Measurements from ENCODE around the gene NLRP6.
"Not testable (repeated sequence)": the region's sequence is repeated elsewhere in the genome, so short reads cannot be mapped to it uniquely, and the experiment has no call there.

The NLRP6 gene

DNA sequence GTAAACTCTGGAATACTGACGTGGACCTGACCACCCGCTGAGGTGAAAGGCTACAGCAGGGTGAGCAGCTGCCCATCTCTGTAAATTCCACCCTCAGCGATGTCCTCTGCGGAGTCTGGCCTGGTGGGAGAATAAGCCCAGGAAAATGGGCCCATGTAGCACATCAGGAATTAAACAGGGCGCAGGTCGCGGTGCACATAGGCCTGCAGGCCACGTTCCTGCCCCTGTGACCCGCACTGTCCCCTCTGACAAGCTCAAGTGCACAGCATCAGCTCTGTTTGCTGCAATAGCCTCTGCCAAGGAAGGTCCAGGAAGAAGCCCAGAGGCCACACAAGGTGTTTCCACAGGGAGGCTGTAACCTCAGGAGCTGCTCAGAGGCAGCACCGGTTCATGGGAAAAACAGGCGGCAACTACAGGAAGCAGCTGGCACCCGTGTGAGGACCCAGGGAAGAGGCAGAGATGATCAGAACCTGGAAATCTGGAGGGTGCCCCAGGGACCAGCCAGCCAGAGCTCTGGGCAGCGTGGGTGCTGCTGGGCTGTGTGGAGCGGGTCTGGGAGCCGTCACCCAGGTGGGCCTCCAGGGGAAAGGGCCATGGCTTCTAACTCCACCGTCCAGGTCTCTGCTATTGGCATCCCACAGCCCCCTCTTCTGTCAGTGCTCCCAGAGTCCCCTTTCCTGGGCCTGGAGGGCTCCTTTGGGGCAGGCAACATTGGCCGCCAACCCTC, 28.6 kb downstream of the NLRP6 start:
- DNase-seq (ENCODE audit: low read depth in 1 of 2, low spot score in 1 of 2) = no peak

DNA sequence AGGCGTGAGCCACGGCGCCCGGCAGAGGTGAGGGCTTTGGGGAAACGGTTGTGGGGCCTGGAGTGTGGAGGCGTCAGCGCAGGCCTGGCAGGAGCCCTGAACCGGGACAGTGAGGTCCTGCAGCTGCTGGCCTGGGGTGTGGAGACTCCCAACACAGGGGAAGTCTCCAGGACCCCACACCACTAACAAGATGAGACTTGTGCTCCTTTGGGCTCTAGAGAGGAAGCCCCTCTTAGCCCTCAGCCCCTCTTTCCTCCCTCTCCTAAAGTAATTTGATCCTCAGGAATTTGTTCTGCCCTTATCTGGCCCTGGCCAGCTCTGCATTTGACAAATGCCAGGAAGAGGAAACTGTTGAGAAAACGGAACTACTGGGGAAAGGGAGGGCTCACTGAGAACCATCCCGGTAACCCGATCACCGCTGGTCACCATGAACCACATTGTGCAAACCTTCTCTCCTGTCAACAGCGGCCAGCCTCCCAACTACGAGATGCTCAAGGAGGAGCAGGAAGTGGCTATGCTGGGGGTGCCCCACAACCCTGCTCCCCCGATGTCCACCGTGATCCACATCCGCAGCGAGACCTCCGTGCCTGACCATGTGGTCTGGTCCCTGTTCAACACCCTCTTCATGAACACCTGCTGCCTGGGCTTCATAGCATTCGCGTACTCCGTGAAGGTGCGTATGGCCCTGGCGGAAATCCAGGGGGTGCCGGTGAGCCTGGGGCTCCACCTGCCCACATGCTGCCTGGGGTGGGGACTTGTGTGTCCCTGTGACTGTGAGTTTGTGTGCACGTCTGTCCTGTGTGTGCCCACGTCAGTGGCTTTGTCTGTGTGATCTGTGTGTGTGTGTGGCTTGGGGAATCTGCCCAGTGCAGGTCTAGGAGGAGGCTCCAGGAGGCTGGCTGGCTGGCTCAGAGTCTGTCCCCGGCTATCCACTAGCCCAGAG, 29.8 kb downstream of the NLRP6 start, which contains the start of gene IFITM2:
IFITM2 (plus strand) TSS at position 51 of the 943 bp plus-strand sequence; CDS start at position 428, 377 bp downstream.
- not testable (repeated sequence) for DNase-seq (ENCODE audit: low read depth in 1 of 2, low spot score in 1 of 2)

DNA sequence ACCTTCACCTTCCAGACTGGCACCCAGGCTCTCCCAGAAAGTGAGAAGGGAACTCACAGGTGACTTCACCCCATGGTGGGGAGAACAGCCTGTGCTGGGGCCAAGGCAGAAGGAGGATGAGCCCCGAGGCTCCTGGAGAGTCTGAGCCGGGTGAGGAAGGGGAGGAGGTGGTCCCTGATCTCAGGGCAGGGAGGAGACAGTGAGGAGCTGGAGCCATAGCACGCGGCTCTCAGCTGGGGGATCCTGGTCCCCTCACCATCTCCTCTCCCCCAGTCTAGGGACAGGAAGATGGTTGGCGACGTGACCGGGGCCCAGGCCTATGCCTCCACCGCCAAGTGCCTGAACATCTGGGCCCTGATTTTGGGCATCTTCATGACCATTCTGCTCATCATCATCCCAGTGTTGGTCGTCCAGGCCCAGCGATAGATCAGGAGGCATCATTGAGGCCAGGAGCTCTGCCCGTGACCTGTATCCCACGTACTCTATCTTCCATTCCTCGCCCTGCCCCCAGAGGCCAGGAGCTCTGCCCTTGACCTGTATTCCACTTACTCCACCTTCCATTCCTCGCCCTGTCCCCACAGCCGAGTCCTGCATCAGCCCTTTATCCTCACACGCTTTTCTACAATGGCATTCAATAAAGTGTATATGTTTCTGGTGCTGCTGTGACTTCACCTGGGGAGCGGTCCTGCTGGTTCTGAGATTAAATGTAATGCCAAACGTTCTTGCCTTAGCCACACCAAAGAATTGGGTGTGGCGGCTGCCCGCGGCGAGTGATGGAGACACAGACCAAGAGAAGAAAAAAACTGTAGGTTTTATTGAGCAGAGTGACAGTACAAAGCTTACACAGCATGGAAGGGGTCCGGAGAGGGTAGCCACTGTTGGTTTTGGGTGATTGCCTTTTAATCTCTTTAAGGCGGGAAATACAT, 30.8 kb downstream of the NLRP6 start:
- not testable (repeated sequence) for DNase-seq (ENCODE audit: low read depth in 1 of 2, low spot score in 1 of 2)

DNA sequence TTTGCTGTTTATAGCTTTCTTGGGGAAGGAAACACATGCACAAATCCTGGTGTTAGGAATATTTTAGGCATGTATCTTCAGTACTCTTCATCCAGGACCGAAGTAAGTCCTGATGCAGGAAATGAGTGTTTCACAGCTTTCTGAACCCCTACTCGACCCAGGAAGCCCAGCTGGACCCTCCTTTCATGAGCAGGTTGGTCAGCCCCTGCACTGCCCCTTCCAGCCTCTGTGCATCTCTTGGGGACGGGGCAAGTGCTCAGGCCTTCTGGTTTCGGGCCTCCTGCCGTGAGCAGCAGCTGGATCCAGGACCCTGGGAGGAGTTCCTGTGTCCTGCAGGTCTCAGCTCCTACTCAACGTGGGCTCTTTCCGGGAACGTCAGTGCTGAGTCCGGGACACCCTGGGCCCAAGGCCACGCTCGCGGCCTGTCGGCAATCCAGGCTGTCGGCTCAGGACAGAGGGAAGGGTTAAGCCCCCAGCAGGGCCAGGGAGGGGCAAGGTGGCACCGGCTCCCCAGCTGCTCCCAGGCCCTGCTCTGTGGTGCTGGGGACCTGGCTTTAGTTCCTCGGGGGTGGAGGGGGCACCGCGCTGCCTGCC, 31.9 kb downstream of the NLRP6 start:
- not testable (repeated sequence) for DNase-seq (ENCODE audit: low read depth in 1 of 2, low spot score in 1 of 2)

DNA sequence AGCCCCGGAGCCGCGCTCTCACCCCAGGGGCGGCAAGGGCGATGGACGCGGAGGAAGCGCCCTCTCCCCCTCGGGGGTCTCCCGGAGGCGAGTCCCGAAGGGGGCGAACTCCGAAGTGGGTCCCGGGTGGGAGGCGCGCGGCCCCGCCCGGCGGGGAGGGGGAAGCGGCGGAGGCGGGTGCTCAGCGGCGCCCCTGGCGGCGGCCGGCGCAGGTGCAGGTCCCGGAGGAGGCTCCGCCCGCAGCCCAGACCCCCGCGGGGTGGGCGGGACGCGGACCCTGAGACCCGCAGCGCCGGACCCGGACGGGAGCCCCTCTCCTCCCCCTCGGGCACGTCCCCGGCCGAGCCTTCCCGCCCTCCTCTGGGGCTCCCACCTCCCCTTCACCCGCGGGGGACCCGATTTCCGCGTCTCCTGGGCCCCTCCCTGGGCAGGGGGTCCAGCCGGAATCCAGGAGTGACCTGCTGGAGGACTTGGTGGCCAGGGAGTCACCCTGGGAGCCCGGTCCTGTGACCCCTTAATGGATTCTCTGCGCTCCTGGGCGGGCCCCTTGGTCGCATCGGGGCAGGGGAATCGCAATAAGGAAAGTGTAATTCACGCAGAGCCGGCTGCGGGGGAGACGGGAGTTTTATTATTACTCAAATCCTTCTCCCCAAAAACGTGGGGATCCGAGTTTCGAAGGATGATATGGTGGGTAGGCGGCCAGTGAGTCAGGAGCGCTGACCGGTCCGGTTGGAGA, 33.0 kb downstream of the NLRP6 start:
- DNase-seq (ENCODE audit: low read depth in 1 of 2, low spot score in 1 of 2) = not testable (repeated sequence)

DNA sequence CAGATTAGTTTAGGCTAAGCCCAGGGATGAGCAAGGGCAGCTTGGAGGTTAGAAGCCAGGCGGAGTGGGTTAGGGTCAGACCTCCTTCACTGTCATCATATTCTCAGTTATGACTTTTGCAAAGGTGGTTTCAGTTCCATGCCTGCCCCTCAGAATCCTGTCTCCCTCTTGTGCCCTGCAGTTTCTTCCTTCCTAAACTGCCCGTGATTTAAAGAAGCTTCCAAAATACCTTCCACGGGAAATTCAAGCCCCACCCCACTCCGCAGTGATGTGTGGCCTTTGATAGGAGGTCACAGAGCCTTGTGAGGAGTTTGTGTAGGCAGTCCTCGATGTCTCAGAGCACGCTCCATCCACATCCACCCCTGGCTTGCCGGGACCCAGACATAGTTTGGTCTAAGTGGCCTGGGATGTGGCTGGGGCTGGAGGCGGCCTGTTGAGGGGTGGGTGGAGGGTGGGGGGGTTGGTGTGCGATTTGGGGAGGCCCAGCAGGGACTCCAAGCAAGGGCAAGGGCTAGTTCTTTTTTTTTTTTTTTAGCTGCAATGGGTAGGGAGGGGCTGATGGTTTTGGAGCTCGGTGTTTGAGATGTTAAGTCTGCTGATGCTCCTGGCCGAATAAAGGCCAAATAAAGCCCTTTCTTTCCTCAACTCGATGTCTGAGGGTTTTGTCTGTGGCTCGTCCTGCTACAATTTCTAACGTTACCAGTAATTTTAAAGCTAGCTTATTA, 34.0 kb downstream of the NLRP6 start:
- DNase-seq (ENCODE audit: low read depth in 1 of 2, low spot score in 1 of 2) = no peak

DNA sequence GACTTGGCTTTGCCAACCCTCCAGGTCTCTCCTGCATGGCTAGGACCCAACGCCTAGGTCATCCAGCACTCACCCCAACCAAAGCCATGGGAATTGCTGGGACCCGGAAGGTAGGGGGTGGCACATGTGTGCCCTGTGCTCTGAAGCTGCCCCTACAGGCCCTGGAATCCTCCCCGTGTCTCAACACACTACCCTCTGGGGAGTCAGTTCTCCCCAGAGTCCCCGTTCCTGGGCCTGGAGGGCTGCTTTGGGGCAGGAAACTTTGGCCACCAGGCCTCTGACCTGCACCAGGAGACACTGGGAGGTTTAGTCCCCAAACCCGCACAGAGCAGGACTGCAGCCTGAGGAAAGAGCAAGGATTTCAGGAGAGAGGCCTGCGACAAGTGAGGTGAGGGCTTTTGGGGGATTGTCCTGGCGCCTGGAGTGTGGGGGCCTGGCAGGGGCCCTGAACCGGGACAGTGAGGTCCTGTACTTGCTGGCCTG, 35.1 kb downstream of the NLRP6 start:
- DNase-seq (ENCODE audit: low read depth in 1 of 2, low spot score in 1 of 2) = no peak

DNA sequence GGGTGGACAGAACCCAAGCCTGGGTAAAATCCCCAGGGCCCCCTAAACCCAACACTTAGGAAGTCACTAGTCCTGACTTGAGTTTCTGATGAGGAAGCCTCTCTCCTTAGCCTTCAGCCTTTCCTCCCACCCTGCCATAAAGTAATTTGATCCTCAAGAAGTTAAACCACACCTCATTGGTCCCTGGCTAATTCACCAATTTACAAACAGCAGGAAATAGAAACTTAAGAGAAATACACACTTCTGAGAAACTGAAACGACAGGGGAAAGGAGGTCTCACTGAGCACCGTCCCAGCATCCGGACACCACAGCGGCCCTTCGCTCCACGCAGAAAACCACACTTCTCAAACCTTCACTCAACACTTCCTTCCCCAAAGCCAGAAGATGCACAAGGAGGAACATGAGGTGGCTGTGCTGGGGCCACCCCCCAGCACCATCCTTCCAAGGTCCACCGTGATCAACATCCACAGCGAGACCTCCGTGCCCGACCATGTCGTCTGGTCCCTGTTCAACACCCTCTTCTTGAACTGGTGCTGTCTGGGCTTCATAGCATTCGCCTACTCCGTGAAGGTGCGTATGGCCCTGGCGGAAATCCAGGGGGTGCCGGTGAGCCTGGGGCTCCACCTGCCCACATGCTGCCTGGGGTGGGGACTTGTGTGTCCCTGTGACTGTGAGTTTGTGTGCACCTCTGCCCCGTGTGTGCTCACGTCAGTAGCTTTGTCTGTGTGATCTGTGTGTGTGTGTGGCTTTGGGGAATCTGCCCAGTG, 35.8 kb downstream of the NLRP6 start, which contains the start of gene IFITM1:
IFITM1 (plus strand) TSS at position 254 of the 767 bp plus-strand sequence; CDS start at position 385, 131 bp downstream.
- DNase-seq (ENCODE audit: low read depth in 1 of 2, low spot score in 1 of 2) = no peak

DNA sequence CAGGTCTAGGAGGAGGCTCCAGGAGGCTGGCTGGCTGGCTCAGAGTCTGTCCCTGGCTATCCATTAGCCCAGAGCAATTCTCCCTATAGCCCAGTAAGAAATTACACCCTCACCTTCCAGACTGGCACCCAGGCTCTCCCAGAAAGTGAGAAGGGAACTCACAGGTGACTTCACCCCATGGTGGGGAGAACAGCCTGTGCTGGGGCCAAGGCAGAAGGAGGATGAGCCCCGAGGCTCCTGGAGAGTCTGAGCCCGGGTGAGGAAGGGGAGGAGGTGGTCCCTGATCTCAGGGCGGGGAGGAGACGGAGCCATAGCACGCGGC, 36.3 kb downstream of the NLRP6 start:
- DNase-seq (ENCODE audit: low read depth in 1 of 2, low spot score in 1 of 2) = not testable (repeated sequence)

DNA sequence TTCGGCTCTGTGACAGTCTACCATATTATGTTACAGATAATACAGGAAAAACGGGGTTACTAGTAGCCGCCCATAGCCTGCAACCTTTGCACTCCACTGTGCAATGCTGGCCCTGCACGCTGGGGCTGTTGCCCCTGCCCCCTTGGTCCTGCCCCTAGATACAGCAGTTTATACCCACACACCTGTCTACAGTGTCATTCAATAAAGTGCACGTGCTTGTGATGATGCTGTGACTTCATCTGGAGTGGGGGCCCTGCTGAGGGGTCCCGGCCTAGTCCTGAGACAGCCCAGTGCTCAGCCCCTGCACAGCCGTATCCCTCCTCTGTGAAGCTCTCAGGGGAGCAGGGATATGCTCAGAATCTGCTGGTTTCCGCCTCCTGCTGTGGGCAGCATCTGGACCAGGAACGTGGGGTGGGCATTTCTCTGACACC, 36.9 kb downstream of the NLRP6 start:
- no peak for DNase-seq (ENCODE audit: low read depth in 1 of 2, low spot score in 1 of 2)

DNA sequence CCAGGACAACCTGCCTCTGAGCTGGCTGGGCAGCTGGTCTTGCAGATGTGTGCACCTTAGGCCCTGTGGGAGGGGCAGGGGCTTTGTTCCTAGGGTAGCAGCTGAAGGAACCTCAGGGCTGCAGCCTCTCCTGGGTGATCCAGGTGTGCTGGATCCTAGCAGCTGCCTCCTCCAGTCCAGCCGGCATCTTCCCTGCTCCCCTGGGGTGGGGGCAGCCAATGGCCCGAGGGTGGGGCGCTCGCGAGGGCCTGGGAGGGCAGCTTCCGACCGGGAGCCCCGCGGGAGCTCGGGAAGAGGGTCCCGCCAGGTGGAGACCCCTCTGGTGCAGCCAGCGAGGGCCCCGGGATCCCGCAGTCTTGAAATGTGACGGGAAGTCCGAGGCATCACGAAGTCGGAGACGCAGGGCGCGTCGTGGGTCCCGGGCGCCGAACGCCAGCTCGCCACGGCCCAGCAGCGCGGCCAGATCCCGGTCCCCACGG, 37.3 kb downstream of the NLRP6 start:
- DNase-seq (ENCODE audit: low read depth in 1 of 2, low spot score in 1 of 2) = no peak

DNA sequence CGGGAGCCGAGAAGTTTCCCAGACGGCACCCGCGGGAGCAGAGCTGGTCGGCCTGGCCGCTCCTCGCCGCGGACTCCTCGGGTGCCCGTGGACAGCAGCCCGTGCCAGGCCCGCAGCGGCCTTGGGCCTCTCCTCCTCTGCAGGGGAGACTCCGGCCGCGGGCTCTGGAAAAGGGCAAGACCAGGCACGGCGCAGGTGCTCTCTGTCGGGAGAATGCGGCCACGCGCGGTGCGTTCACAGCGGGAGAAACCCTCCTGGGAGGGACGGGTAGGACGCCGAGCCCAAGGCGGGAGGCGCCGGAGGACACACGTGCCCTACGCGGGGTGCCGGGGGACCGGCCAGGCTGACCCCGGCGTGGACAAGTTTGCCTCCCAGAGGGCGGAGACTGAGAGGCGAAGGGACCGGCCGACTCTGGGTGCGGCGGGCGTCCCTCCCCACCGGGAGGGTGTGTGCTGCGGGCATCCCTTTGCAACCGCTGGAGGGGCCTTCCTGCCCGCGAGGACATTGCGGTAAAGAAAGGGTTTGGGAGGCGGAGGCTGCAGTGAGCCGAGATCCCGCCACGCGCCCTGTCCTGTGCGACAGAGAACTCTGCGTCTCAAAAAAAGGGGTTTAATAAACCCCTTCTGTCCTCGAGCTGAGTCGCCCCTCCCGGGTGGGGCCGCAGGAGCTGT, 38.0 kb downstream of the NLRP6 start:
- DNase-seq (ENCODE audit: low read depth in 1 of 2, low spot score in 1 of 2) = no peak

DNA sequence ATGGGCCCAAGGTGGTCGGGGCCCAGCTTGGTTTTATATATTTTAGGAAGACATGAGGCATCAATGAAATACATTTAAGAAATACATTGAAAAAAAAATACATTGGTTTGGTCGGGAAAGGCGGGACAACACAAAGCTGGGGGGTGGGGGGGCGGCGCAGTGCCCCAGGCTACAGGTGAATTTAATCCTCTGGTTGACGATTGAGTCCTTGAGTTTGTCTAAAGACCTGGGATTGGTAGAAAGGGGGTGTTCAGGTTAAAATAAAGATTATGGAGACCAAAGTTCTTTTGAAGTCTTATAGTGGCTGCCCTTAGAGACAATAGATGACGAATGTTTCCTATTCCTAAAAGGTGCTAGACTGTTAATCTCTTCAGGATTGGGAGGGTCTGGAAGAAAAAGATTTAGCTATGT, 38.7 kb downstream of the NLRP6 start:
- no peak for DNase-seq (ENCODE audit: low read depth in 1 of 2, low spot score in 1 of 2)

DNA sequence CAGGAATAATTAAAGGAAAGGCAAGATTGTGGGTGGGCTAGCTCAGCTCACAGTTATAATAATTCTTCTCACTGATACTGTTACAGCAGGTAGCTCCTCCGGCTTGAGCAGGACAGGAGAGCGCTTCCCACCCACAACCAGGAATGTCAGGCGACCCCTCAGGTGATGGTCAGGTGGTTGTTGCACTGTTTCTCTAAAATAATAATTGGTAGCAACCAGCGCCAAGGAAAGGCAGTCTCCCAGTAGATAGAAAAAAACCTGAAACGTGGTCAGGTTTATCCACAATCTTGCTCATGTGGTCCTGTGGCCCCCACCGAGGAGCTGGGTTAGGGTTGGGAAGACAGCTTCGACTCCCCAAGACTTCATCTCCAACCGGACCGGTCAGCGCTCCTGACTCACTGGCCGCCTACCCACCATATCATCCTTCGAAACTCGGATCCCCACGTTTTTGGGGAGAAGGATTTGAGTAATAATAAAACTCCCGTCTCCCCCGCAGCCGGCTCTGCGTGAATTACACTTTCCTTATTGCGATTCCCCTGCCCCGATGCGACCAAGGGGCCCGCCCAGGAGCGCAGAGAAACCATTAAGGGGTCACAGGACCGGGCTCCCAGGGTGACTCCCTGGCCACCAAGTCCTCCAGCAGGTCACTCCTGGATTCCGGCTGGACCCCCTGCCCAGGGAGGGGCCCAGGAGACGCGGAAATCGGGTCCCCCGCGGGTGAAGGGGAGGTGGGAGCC, 39.6 kb downstream of the NLRP6 start:
- not testable (repeated sequence) for DNase-seq (ENCODE audit: low read depth in 1 of 2, low spot score in 1 of 2)

DNA sequence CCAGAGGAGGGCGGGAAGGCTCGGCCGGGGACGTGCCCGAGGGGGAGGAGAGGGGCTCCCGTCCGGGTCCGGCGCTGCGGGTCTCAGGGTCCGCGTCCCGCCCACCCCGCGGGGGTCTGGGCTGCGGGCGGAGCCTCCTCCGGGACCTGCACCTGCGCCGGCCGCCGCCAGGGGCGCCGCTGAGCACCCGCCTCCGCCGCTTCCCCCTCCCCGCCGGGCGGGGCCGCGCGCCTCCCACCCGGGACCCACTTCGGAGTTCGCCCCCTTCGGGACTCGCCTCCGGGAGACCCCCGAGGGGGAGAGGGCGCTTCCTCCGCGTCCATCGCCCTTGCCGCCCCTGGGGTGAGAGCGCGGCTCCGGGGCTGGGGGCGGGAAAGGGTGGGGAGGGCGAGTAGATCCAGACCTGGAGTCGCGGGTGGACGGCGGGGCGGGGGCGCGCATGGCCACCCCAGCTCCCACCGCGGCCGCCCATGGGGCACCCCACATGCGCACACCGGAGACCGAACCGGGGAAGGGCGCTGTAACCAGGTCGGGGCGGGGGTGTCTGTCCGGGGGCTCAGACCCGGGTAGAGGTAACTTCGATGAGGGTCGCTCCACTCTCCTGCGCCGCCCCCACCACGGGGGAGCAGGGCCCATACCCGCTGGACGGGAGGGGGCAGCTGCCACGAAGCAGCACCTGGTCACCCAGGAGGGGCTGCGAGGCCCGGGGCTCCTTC, 40.4 kb downstream of the NLRP6 start:
- DNase-seq (ENCODE audit: low read depth in 1 of 2, low spot score in 1 of 2) = not testable (repeated sequence)

Measured in stimulated activated CD4-positive, alpha-beta T cell treated with anti-CD3 and anti-CD28 coated beads, Interleukin-15, amount 100 ng/mL, for 1 hour (primary cell).